OCI-LY3 (cell line): Measurements from ENCODE around the gene ABCA8.

Experiments used
- H2AFZ ChIP-seq: fragments of 200-600, 300-600 bp; shearing (Covaris generic); 2 replicates; pipeline ENCODE4 v1.6.0; 2014; ENCODE audit warnings: antibody characterized with exemption, low read depth, low read length
- H3K27ac ChIP-seq: fragments of 200-600, 300-600 bp; sonication (generic); 2 replicates; pipeline ENCODE4 v1.5.1; 2014; ENCODE audit warnings: mild to moderate bottlenecking, low read length, moderate library complexity, mixed read lengths
- H3K27me3 ChIP-seq: fragments of 200-600, 300-600 bp; sonication (generic); 2 replicates; pipeline ENCODE4 v1.6.1; 2014; ENCODE audit warnings: low read depth, low read length, mixed read lengths
- H3K36me3 ChIP-seq: fragments of 200-600, 300-600 bp; sonication (generic); replicated peaks from 2 replicates; pipeline ENCODE3; 2014; ENCODE audit warnings: low read depth, low read length, mixed read lengths
- H3K4me1 ChIP-seq: fragments of 300-600, 200-600 bp; sonication (generic); 2 replicates; pipeline ENCODE4 v1.6.1; 2014; ENCODE audit warnings: low read length, mixed read lengths
- H3K4me2 ChIP-seq: fragments of 200-600, 300-600 bp; sonication (generic); 2 replicates; pipeline ENCODE4 v1.6.1; 2014; ENCODE audit warnings: low read length, mixed read lengths
- H3K4me3 ChIP-seq: fragments of 300-600, 200-600 bp; sonication (generic); 2 replicates; pipeline ENCODE4 v1.5.1; 2014; ENCODE audit warnings: antibody characterized with exemption, mild to moderate bottlenecking, low read length, moderate library complexity
- H3K79me2 ChIP-seq: fragments of 300-600, 200-600 bp; shearing (Covaris generic); 2 replicates; pipeline ENCODE4 v1.6.1; 2014; ENCODE audit warnings: mild to moderate bottlenecking, low read length, mixed read lengths
- H3K9ac ChIP-seq: fragments of 300-600, 200-600 bp; shearing (Covaris generic); 2 replicates; pipeline ENCODE4 v1.6.0; 2014; ENCODE audit warnings: mild to moderate bottlenecking, low read length, moderate library complexity
- H3K9me3 ChIP-seq: fragments of 200-600, 300-600 bp; shearing (Covaris generic); 2 replicates; pipeline ENCODE4 v1.6.1; 2014; ENCODE audit warnings: low read length, mixed read lengths; ENCODE audit not compliant: insufficient read depth
- H4K20me1 ChIP-seq: fragments of 200-600, 300-600 bp; sonication (generic); 2 replicates; pipeline ENCODE4 v1.6.1; 2016; ENCODE audit warnings: low read length, mixed read lengths; ENCODE audit not compliant: insufficient read depth
- CTCF ChIP-seq: fragments of 200-600, 300-600 bp; sonication (generic); IDR thresholded peaks from 2 replicates; pipeline ENCODE4 v1.5.1; 2014; ENCODE audit warnings: antibody characterized with exemption, low read length, low read depth
- EZH2phosphoT487 ChIP-seq: fragments of 200-600 bp; shearing (Covaris generic); IDR thresholded peaks from 2 replicates; pipeline ENCODE4 v1.6.1; 2018; ENCODE audit warnings: antibody characterized with exemption, mixed run types, low read depth

The ABCA8 gene

GRCh38 chr17:68821860-68822696 is 133.1 kb downstream of the ABCA8 start:
- H3K9ac ChIP-seq, result no peak overlapping the region
- no peaks in the 10 kb centered on the region for H3K36me3 ChIP-seq
- no peaks in the 10 kb centered on the region for H4K20me1 ChIP-seq
- no peak overlapping the region for H2AFZ ChIP-seq
- peak overlapping the region; percentile 46 for H3K4me2 ChIP-seq
- H3K9me3 ChIP-seq, result no peaks in the 10 kb centered on the region
- H3K27me3 ChIP-seq, result no peaks in the 10 kb centered on the region
- H3K79me2 ChIP-seq, result no peaks in the 10 kb centered on the region
- H3K27ac ChIP-seq, result no peak overlapping the region
- TF ChIP-seq EZH2phosphoT487 (no peak), CTCF (no peak)
- H3K4me3 ChIP-seq, result no peak overlapping the region
- H3K4me1 ChIP-seq, result peaks cover 21% of the 10 kb centered on the region

GRCh38 chr17:68820825-68821481 is 134.2 kb downstream of the ABCA8 start:
- no peaks in the 10 kb centered on the region for H3K79me2 ChIP-seq
- H3K4me2 ChIP-seq, result no peak overlapping the region
- H3K27me3 ChIP-seq, result no peaks in the 10 kb centered on the region
- TF ChIP-seq EZH2phosphoT487 (no peak), CTCF (no peak)
- no peak overlapping the region for H3K4me3 ChIP-seq
- H3K27ac ChIP-seq, result no peak overlapping the region
- H2AFZ ChIP-seq, result no peak overlapping the region
- H3K9me3 ChIP-seq, result no peaks in the 10 kb centered on the region
- peaks cover 21% of the 10 kb centered on the region for H3K4me1 ChIP-seq
- H4K20me1 ChIP-seq, result no peaks in the 10 kb centered on the region
- H3K9ac ChIP-seq, result no peak overlapping the region
- no peaks in the 10 kb centered on the region for H3K36me3 ChIP-seq

- Histone ChIP-seq H3K4me3 (no peak overlapping the region), H3K36me3 (no peaks in the 10 kb centered on the region), H3K27ac (no peak overlapping the region), H3K9ac (no peak overlapping the region), H3K9me3 (no peaks in the 10 kb centered on the region), H3K27me3 (no peaks in the 10 kb centered on the region), H2AFZ (no peak overlapping the region), H4K20me1 (no peaks in the 10 kb centered on the region), H3K79me2 (no peaks in the 10 kb centered on the region), H3K4me2 (no peak overlapping the region), H3K4me1 (peaks cover 21% of the 10 kb centered on the region)
- TF ChIP-seq EZH2phosphoT487, result no peak
- no peak for TF ChIP-seq CTCF
Measured at GRCh38 chr17:68820476-68820824, 134.7 kb downstream of the ABCA8 start.

GRCh38 chr17:68819465-68819864 is 135.7 kb downstream of the ABCA8 start:
- Histone ChIP-seq H3K79me2 (no peaks in the 10 kb centered on the region), H3K4me3 (no peak overlapping the region), H3K36me3 (no peaks in the 10 kb centered on the region), H3K4me1 (peaks cover 21% of the 10 kb centered on the region), H3K9me3 (no peaks in the 10 kb centered on the region), H4K20me1 (no peaks in the 10 kb centered on the region), H2AFZ (no peak overlapping the region), H3K9ac (no peak overlapping the region), H3K4me2 (no peak overlapping the region), H3K27ac (no peak overlapping the region), H3K27me3 (no peaks in the 10 kb centered on the region)
- TF ChIP-seq EZH2phosphoT487 (no peak), CTCF (no peak)
